Right cardiac atrium (tissue), 5 donors: ENCODE measurements around the gene GRAMD1C. TPM values are rescaled to one million over a fixed set of nuclear protein-coding genes. Genes with fewer than 3 reads are reported as not detected.
A peak's percentile ranks its signal among the peaks of the same experiment; 100 is the strongest.

Experiments used
- ATAC-seq, 2 donors: fragments of 200-7000 bp; cut with Tn5 transposase; one replicate each; pipeline versions ENCODE4 v1.8.0 to v1.9.1; 2020; ENCODE audit warnings: moderate library complexity in 2 of 2, mild to moderate bottlenecking in 1 of 2
- DNase-seq, 3 donors: peaks; one replicate each; pipeline ENCODE4 v3.0.0-alpha.2; 2020
- H3K27ac ChIP-seq: one replicate; pipeline ENCODE4 v1.5.1; 2013; ENCODE audit warnings: mild to moderate bottlenecking, low read length, control low read depth, moderate library complexity
- H3K27me3 ChIP-seq: one replicate; pipeline ENCODE4 v1.6.1; 2013; ENCODE audit not compliant: control insufficient read depth, insufficient read depth
- H3K4me1 ChIP-seq: one replicate; pipeline ENCODE4 v1.6.1; 2013; ENCODE audit warnings: low read length; ENCODE audit not compliant: control insufficient read depth, insufficient read depth
- H3K4me3 ChIP-seq: one replicate; pipeline ENCODE4 v1.5.1; 2013; ENCODE audit warnings: low read length, control low read depth
- H3K9me3 ChIP-seq: one replicate; pipeline ENCODE4 v1.6.1; 2013; ENCODE audit warnings: low read length; ENCODE audit not compliant: control insufficient read depth
- WGBS: extraction: QIAGEN DNeasy Blood & Tissue Kit; methylation state at CpG from one replicate; pipeline ENCODE4 v1.1.7; 2013; 5-methylcytosine and 5-hydroxymethylcytosine counted together
- intact Hi-C, 4 donors: fragments of 100-400 bp; cut with DNase I; formaldehyde crosslinking; loops; one replicate each; pipeline versions ENCODE4 v1.11.0 to v1.14.0; 2022 to 2023
- polyA plus RNA-seq: library from polyadenylated mRNA; stranded (reverse); fragments of 200-250 nt; gene quantifications from one replicate; pipeline ENCODE4 v1.2.3, GENCODE V29; 2013
- total RNA-seq, 4 donors: library from RNA; stranded (reverse); fragmentation: NEBNext Ultra II Directional; extraction: Animal tissue kit (Norgen Biotek cat#: 25700); gene quantifications; one replicate each; pipeline ENCODE4 v1.2.1, GENCODE V29; 2021
- donor health status: healthy with polysubstance abuse.
- donor health status: DM: no; HTN: yes; CAD: no.
- donor health status: DM: no; HTN: no; CAD: no.
- donor health status: DM: no; HTN: yes; CAD: no; lungs with severe emphysema.
- donor health status: DM: yes; HTN: yes; CAD: no.

The GRAMD1C gene
- total and polyA plus RNA-seq, 5 donors, result 0.38 to 3.0 (median 1.7) TPM

- no peak overlapping the region for H3K4me3 ChIP-seq
- H3K27ac ChIP-seq, result no peak overlapping the region
- DNase-seq (no peak), ATAC-seq (no peak)
- no peaks in the 10 kb centered on the region for H3K4me1 ChIP-seq
- 46% methylated on average over 3 of the region's 3 CpGs for WGBS
- no peaks in the 10 kb centered on the region for H3K27me3 ChIP-seq
- intact Hi-C loops, result no loop called here
- H3K9me3 ChIP-seq, result no peaks in the 10 kb centered on the region
These were observed 13.9 kb downstream of the GRAMD1C start for GRCh38 chr3:113852506-113852905.

DNA sequence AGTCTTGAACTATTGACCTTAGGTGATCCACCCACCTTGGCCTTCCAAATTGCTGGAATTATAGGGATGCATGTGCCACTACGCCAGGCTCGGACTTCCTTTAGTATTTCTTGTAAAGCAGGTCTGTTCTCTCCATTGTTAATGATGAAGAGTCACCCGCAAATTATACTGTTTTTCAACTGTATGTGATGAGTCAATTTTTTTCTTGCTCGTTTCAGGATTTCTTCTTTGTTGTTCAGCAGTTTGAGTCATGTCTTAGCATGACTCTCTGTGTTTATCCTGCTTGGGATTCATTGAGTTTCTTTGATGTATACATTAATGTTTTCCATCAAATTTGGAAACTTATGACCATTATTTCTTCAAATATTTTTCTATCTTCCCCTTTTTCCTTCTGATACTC, 28.9 kb downstream of the GRAMD1C start:
- 90% methylated on average over 4 of the region's 4 CpGs for WGBS
- Histone ChIP-seq H3K9me3 (no peaks in the 10 kb centered on the region), H3K27ac (no peak overlapping the region), H3K4me3 (no peak overlapping the region), H3K4me1 (no peaks in the 10 kb centered on the region), H3K27me3 (no peaks in the 10 kb centered on the region)
- DNase-seq (no peak), ATAC-seq (no peak)
- intact Hi-C loops, result no loop called here

GRCh38 chr3:113873293-113873692, 34.7 kb downstream of the GRAMD1C start:
- no peak overlapping the region for H3K4me3 ChIP-seq
- 96% methylated on average over 6 of the region's 6 CpGs for WGBS
- ATAC-seq (no peak), DNase-seq (no peak)
- no peaks in the 10 kb centered on the region for H3K27me3 ChIP-seq
- no peaks in the 10 kb centered on the region for H3K4me1 ChIP-seq
- no peak overlapping the region for H3K27ac ChIP-seq
- H3K9me3 ChIP-seq, result no peaks in the 10 kb centered on the region
- intact Hi-C loops, result no loop called here

- Histone ChIP-seq H3K27me3 (no peaks in the 10 kb centered on the region), H3K27ac (no peak overlapping the region), H3K4me3 (no peak overlapping the region), H3K4me1 (no peaks in the 10 kb centered on the region), H3K9me3 (no peaks in the 10 kb centered on the region)
- intact Hi-C loops, result no loop called here
- 95% methylated on average over 4 of the region's 4 CpGs for WGBS
- DNase-seq, result no peak
- no peak for ATAC-seq
These were observed 35.4 kb downstream of the GRAMD1C start for GRCh38 chr3:113873814-113874526.

DNA sequence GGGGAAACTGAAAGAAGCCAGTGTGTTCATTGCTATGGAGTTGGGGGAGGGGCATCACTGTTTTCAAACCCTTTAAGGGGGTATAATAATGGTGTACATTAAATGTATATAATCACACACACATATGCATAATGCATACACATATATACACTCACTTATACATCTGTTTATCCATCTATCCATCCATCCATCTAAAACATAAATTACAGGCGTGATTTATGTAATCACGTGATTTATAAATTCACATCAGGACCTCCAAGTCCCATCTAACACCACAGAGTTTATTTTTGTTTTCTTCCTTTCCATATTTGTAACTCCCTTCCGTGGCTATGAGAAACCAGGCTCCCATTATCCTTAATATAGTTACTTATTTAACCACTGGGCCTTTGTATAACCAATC, 39.8 kb downstream of the GRAMD1C start:
- DNase-seq, result no peak

GRCh38 chr3:113885050-113885449, 46.5 kb downstream of the GRAMD1C start:
- peak in 1 of 3 donors; percentile 60 for DNase-seq
- 93% methylated on average over 30 of the region's 30 CpGs for WGBS

More for the DNA sequence above, 39.8 kb downstream of the GRAMD1C start:
- H3K9me3 ChIP-seq, result no peaks in the 10 kb centered on the region
- no peak overlapping the region for H3K4me3 ChIP-seq
- 92% methylated on average over 3 of the region's 3 CpGs for whole genome bisulfite sequencing
- H3K27me3 ChIP-seq, result no peaks in the 10 kb centered on the region
- no peak overlapping the region for H3K27ac ChIP-seq
- no peak for ATAC-seq
- intact Hi-C loops, result no loop called here
- no peaks in the 10 kb centered on the region for H3K4me1 ChIP-seq

GRCh38 chr3:113890256-113890900, 51.8 kb downstream of the GRAMD1C start:
- DNase-seq, result no peak
- intact Hi-C loops, result no loop called here
- Histone ChIP-seq H3K4me1 (no peaks in the 10 kb centered on the region), H3K27me3 (no peaks in the 10 kb centered on the region), H3K9me3 (no peaks in the 10 kb centered on the region), H3K27ac (no peak overlapping the region), H3K4me3 (no peak overlapping the region)
- no peak for ATAC-seq
- 76% methylated on average over 8 of the region's 8 CpGs for WGBS

More at GRCh38 chr3:113885050-113885449, 46.5 kb downstream of the GRAMD1C start:
- no peaks in the 10 kb centered on the region for H3K4me1 ChIP-seq
- ATAC-seq, result peak in 1 of 2 donors; percentile 16
- no peaks in the 10 kb centered on the region for H3K27me3 ChIP-seq
- no peak overlapping the region for H3K27ac ChIP-seq
- H3K9me3 ChIP-seq, result no peaks in the 10 kb centered on the region
- H3K4me3 ChIP-seq, result no peak overlapping the region
- intact Hi-C loops, result no loop called here

DNA sequence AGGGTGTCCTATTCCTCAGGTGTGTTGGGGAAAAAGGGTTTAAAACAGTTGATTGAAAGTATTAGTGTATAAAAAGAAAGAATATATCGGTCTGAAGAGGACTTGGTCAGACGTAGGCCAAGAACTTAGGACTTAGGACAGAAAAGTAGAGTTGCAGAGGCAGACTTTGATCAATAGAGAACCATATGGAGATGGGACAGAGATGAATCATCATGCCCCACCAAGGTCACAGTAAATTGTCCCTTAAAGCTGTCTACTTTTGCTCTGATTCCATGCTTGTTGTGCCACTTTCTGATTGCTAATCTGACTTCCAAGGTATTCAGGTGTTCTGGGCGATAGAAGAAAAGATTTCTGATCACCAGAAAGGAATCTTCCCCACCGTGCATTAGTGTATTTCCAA, 56.3 kb downstream of the GRAMD1C start:
- ATAC-seq (no peak), DNase-seq (no peak)
- H3K27ac ChIP-seq, result no peak overlapping the region
- no peak overlapping the region for H3K4me3 ChIP-seq
- H3K27me3 ChIP-seq, result no peaks in the 10 kb centered on the region
- 86% methylated on average over 4 of the region's 4 CpGs for WGBS
- H3K9me3 ChIP-seq, result no peaks in the 10 kb centered on the region
- H3K4me1 ChIP-seq, result no peaks in the 10 kb centered on the region
- intact Hi-C loops, result no loop called here

DNA sequence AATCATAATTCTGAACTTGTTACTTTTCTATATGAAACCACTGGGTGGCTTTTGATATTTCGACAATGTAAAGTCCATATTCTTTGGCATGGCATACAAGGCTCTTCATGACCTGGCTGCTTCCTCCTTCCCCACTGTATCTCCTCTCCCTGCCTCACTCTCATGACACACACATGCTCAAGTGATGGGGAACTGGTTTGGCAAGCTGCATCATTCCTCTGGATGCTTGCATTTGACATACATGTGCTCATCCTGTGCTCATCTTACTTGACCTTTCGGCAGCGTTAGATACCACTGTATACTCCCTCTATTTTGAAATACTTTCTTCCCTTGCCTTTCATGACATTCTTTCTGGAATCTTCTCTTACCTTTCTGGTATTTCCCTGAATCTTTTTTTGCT, 57.4 kb downstream of the GRAMD1C start:
- intact Hi-C loops, result no loop called here
- H3K4me3 ChIP-seq, result no peak overlapping the region
- H3K27ac ChIP-seq, result no peak overlapping the region
- DNase-seq, result no peak
- no peak for ATAC-seq
- no peaks in the 10 kb centered on the region for H3K27me3 ChIP-seq
- H3K9me3 ChIP-seq, result no peaks in the 10 kb centered on the region
- H3K4me1 ChIP-seq, result no peaks in the 10 kb centered on the region
- 92% methylated on average over 3 of the region's 3 CpGs for WGBS

- Histone ChIP-seq H3K27me3 (no peaks in the 10 kb centered on the region), H3K27ac (no peak overlapping the region), H3K9me3 (no peaks in the 10 kb centered on the region), H3K4me1 (no peaks in the 10 kb centered on the region), H3K4me3 (no peak overlapping the region)
- no peak for DNase-seq
- no peak for ATAC-seq
- intact Hi-C loops, result no loop called here
- 76% methylated on average over 3 of the region's 3 CpGs for WGBS
These were observed 58.3 kb downstream of the GRAMD1C start for GRCh38 chr3:113896930-113897329.

GRCh38 chr3:113897373-113897777, 58.8 kb downstream of the GRAMD1C start:
- WGBS, result 78% methylated on average over 1 of the region's 1 CpG

More at GRCh38 chr3:113897373-113897777, 58.8 kb downstream of the GRAMD1C start:
- Histone ChIP-seq H3K4me1 (no peaks in the 10 kb centered on the region), H3K27ac (no peak overlapping the region), H3K27me3 (no peaks in the 10 kb centered on the region), H3K9me3 (no peaks in the 10 kb centered on the region), H3K4me3 (no peak overlapping the region)
- ATAC-seq (no peak), DNase-seq (no peak)
- intact Hi-C loops, result no loop called here
